B cell (primary cell): ENCODE results near the gene TAS2R41. TPM values are rescaled to one million over a fixed set of nuclear protein-coding genes. Genes with fewer than 3 reads are reported as not detected.

Experiments used
- ATAC-seq: fragments of 200-7000 bp; cut with Tn5 transposase; one replicate; pipeline ENCODE4 v1.10.0; 2021; ENCODE audit warnings: low read depth, mild to moderate bottlenecking, moderate number of reproducible peaks, moderate library complexity
- CTCF ChIA-PET: fragments of 350-600 bp; sonication (Branson Sonifier 250); formaldehyde crosslinking; loops from one replicate; lab custom pipeline; 2021; ENCODE audit warnings: antibody characterized with exemption, inconsistent platforms; lab: Charles Lee
- POLR2A ChIA-PET: fragments of 350-600 bp; sonication (Branson Sonifier 250); formaldehyde crosslinking; loops from one replicate; lab custom pipeline; 2021; ENCODE audit warnings: antibody characterized with exemption; lab: Charles Lee
- DNase-seq: peaks from one replicate; pipeline ENCODE4 v3.0.0; 2013
- H2AFZ ChIP-seq: 2 replicates; pipeline ENCODE4 v1.6.1; 2012; ENCODE audit warnings: mild to moderate bottlenecking, low read depth, low read length; ENCODE audit not compliant: insufficient read depth, poor library complexity, severe bottlenecking
- H3K27ac ChIP-seq, 2 donors: 1 replicate in 1 of 2; 2 replicates in 1 of 2; pipeline ENCODE4 v1.5.1; 2012 to 2013; ENCODE audit warnings: low read length in 2 of 2, mild to moderate bottlenecking in 2 of 2, moderate library complexity in 1 of 2
- H3K27me3 ChIP-seq, 4 experiments: fragments of 200-600 bp in 1 of 4; sonication (generic) in 1 of 4; replicated peaks in 1 of 4; 1 replicate in 2 of 4; 2 replicates in 2 of 4; pipeline versions ENCODE4 v1.6.1 to v1.7.0; 2013 to 2016; ENCODE audit warnings: low read length in 3 of 4, mild to moderate bottlenecking in 2 of 4, mixed read lengths in 1 of 4, moderate library complexity in 1 of 4; ENCODE audit not compliant: insufficient read depth in 4 of 4, control insufficient read depth in 3 of 4; ENCODE audit errors: control extremely low read depth in 1 of 4
- H3K36me3 ChIP-seq, 2 experiments: replicated peaks in 1 of 2; 1 replicate in 1 of 2; 2 replicates in 1 of 2; pipeline versions ENCODE4 v1.6.1 to v1.7.1; 2013; ENCODE audit warnings: low read length in 1 of 2; ENCODE audit not compliant: insufficient read depth in 2 of 2, control insufficient read depth in 1 of 2; ENCODE audit errors: control extremely low read depth in 1 of 2, extremely low read depth in 1 of 2
- H3K4me1 ChIP-seq, 2 donors: fragments of 200-600 bp in 1 of 2; sonication (generic) in 1 of 2; 1 replicate in 1 of 2; 2 replicates in 1 of 2; pipeline versions ENCODE4 v1.5.1 to v1.6.1; 2013 to 2017; ENCODE audit warnings: low read length in 2 of 2; ENCODE audit not compliant: control insufficient read depth in 2 of 2, insufficient read depth in 2 of 2
- H3K4me2 ChIP-seq: replicated peaks from 2 replicates; pipeline ENCODE3; 2012; ENCODE audit warnings: mild to moderate bottlenecking, low read depth, low read length; ENCODE audit not compliant: poor library complexity, severe bottlenecking
- H3K4me3 ChIP-seq, 5 experiments: fragments of 200-600 bp in 1 of 5; sonication (generic) in 1 of 5; 1 replicate in 3 of 5; 2 replicates in 2 of 5; pipeline versions ENCODE4 v1.5.1 to v1.7.0; 2011 to 2016; ENCODE audit warnings: low read length in 4 of 5, mild to moderate bottlenecking in 4 of 5, low read depth in 2 of 5, control low read depth in 1 of 5, moderate library complexity in 1 of 5; ENCODE audit not compliant: insufficient read depth in 1 of 5; ENCODE audit errors: control extremely low read depth in 1 of 5, extremely low read depth in 1 of 5
- H3K79me2 ChIP-seq: fragments of 200-600 bp; sonication (generic); one replicate; pipeline ENCODE4 v1.6.0; 2016; ENCODE audit warnings: low read length; ENCODE audit not compliant: control insufficient read depth, insufficient read depth
- H3K9ac ChIP-seq: fragments of 200-600 bp; sonication (generic); 2 replicates; pipeline ENCODE4 v1.6.1; 2017; ENCODE audit warnings: mild to moderate bottlenecking, low read length, moderate library complexity
- H3K9me3 ChIP-seq, 3 donors: one replicate each; pipeline versions ENCODE4 v1.6.1 to v1.7.1; 2013; ENCODE audit warnings: low read length in 2 of 3; ENCODE audit not compliant: control insufficient read depth in 2 of 3, insufficient read depth in 1 of 3; ENCODE audit errors: control extremely low read depth in 1 of 3
- H4K20me1 ChIP-seq: 2 replicates; pipeline ENCODE4 v1.6.0; 2012; ENCODE audit warnings: mild to moderate bottlenecking, low read length; ENCODE audit not compliant: insufficient read depth, control insufficient read depth, poor library complexity, severe bottlenecking
- H3K27ac Mint-ChIP-seq: one replicate; pipeline ENCODE4 v1.8.0; 2021; ENCODE audit warnings: mixed read lengths
- H3K27me3 Mint-ChIP-seq: one replicate; pipeline ENCODE4 v1.8.0; 2021; ENCODE audit warnings: mixed read lengths
- H3K4me1 Mint-ChIP-seq: one replicate; pipeline ENCODE4 v1.8.0; 2021; ENCODE audit warnings: mixed read lengths
- H3K4me3 Mint-ChIP-seq: one replicate; pipeline ENCODE4 v1.8.0; 2021; ENCODE audit warnings: mixed read lengths
- H3K9me3 Mint-ChIP-seq: one replicate; pipeline ENCODE4 v1.8.0; 2022; ENCODE audit warnings: mixed read lengths; ENCODE audit not compliant: insufficient read depth
- CTCF ChIP-seq: fragments of 200-600 bp; IDR thresholded peaks from one replicate; pipeline ENCODE4 v1.8.0; 2022; ENCODE audit warnings: antibody characterized with exemption, mild to moderate bottlenecking
- EZH2 ChIP-seq: IDR thresholded peaks from 2 replicates; pipeline ENCODE4 v1.6.1; 2012; ENCODE audit warnings: borderline replicate concordance, low read depth, mild to moderate bottlenecking, moderate library complexity, low read length; ENCODE audit not compliant: insufficient read depth, poor library complexity, severe bottlenecking
- WGBS: methylation state at CpG from one replicate; pipeline ENCODE4 v1.1.5; 2013; ENCODE audit warnings: missing lambda C conversion rate; ENCODE audit not compliant: insufficient coverage; 5-methylcytosine and 5-hydroxymethylcytosine counted together
- intact Hi-C: fragments of 100-400 bp; cut with micrococcal nuclease; formaldehyde crosslinking; loops from one replicate; pipeline ENCODE4 v1.10.0; 2022
- polyA plus RNA-seq: library from polyadenylated mRNA; depleted of rRNA; stranded (reverse); fragments of >200 nt; gene quantifications from 2 replicates; pipeline ENCODE4 v1.2.3, GENCODE V29; 2012
- total RNA-seq, 2 donors: library from RNA; stranded (reverse); fragments of 120-200 nt in 1 of 2; gene quantifications; 1 replicate in 1 of 2; 2 replicates in 1 of 2; pipeline versions ENCODE4 v1.2.3 to v1.2.4, GENCODE V29; 2013 to 2022

TAS2R41 gene
- total and polyA plus RNA-seq, 2 donors (not counting 1 experiment from before 2014, with no cell fraction given) = not detected

GRCh38 chr7:143510854-143511592, 33.4 kb downstream of the TAS2R41 start:
- Histone ChIP-seq H3K4me3 (no peak overlapping the region), H3K79me2 (no peaks in the 10 kb centered on the region), H2AFZ (no peak overlapping the region), H3K9me3 (peaks cover 0 to 5% (median 0%) of the 10 kb centered on the region in 3 donors), H3K27ac (no peak overlapping the region), H3K4me2 (no peak overlapping the region), H3K9ac (no peak overlapping the region), H3K4me1 (no peaks in the 10 kb centered on the region), H4K20me1 (no peaks in the 10 kb centered on the region), H3K27me3 (peaks cover 0 to 4% (median 0%) of the 10 kb centered on the region in 4 experiments), H3K36me3 (no peaks in the 10 kb centered on the region)
- no peak overlapping the region for H3K27ac Mint-ChIP-seq
- ChIA-PET CTCF (no interaction called here), POLR2A (no interaction called here)
- no peaks in the 10 kb centered on the region for H3K4me1 Mint-ChIP-seq
- peaks cover 10% of the 10 kb centered on the region for H3K27me3 Mint-ChIP-seq
- TF ChIP-seq EZH2 = no peak
- no peak for TF ChIP-seq CTCF
- H3K4me3 Mint-ChIP-seq = no peak overlapping the region
- WGBS = 96% methylated on average over 64 of the region's 65 CpGs
- ATAC-seq (no peak), DNase-seq (no peak)
- intact Hi-C loops = no loop called here
- H3K9me3 Mint-ChIP-seq = no peaks in the 10 kb centered on the region

- Histone ChIP-seq H3K36me3 (no peaks in the 10 kb centered on the region), H2AFZ (no peak overlapping the region), H3K9ac (no peak overlapping the region), H3K9me3 (peaks cover 0 to 5% (median 0%) of the 10 kb centered on the region in 3 donors), H3K4me3 (no peak overlapping the region), H3K27ac (no peak overlapping the region), H4K20me1 (no peaks in the 10 kb centered on the region), H3K27me3 (peaks cover 0 to 4% (median 0%) of the 10 kb centered on the region in 4 experiments), H3K4me1 (no peaks in the 10 kb centered on the region), H3K79me2 (no peaks in the 10 kb centered on the region), H3K4me2 (no peak overlapping the region)
- POLR2A ChIA-PET = no interaction called here
- Mint-ChIP-seq H3K27ac (no peak overlapping the region), H3K4me3 (no peak overlapping the region), H3K4me1 (no peaks in the 10 kb centered on the region), H3K27me3 (peaks cover 15% of the 10 kb centered on the region), H3K9me3 (no peaks in the 10 kb centered on the region)
- ATAC-seq (no peak), DNase-seq (no peak)
- CTCF ChIA-PET = no interaction called here
- intact Hi-C loops = no loop called here
- TF ChIP-seq CTCF (no peak), EZH2 (no peak)
- 92% methylated on average over 22 of the region's 23 CpGs for WGBS
Observed at GRCh38 chr7:143511593-143512047, 33.9 kb downstream of the TAS2R41 start.
